Stimulated activated CD4-positive, alpha-beta T cell treated with anti-CD3 and anti-CD28 coated beads, TNF-alpha, amount 100 ng/mL, for 4 hours (primary cell): ENCODE data around the gene KCTD18.

Source experiments
- DNase-seq, 3 experiments: peaks; one replicate each; pipeline ENCODE4 v3.0.0-alpha.2; 2020; ENCODE audit warnings: low read depth in 3 of 3

The KCTD18 gene

DNA sequence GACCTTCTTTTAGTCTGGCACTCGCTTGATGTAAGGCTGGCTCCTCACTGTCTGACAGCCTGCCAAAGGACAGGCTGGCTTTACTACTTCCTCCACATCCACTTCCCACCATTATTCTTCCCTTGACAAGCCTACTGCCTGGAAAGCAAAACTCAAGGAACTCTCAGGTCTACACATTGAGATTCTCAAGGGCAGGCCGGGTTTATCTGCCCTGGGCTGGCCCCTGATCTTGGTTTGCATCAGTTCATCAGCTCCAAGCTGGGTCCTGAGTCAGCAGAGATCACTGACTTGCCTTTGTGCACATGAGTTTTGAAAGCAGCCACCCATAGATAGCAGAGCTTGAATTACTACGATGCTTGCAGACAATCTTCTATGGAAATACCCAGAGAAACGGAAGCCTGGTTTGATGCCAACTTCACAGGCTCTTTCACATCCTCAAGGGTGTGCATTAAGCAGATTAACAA, 53.9 kb downstream of the KCTD18 start:
- no peak for DNase-seq

- DNase-seq: no peak
Measured at GRCh38 chr2:200454927-200455801, 54.7 kb downstream of the KCTD18 start.

GRCh38 chr2:200453853-200454534, 55.9 kb downstream of the KCTD18 start:
- no peak for DNase-seq

DNA sequence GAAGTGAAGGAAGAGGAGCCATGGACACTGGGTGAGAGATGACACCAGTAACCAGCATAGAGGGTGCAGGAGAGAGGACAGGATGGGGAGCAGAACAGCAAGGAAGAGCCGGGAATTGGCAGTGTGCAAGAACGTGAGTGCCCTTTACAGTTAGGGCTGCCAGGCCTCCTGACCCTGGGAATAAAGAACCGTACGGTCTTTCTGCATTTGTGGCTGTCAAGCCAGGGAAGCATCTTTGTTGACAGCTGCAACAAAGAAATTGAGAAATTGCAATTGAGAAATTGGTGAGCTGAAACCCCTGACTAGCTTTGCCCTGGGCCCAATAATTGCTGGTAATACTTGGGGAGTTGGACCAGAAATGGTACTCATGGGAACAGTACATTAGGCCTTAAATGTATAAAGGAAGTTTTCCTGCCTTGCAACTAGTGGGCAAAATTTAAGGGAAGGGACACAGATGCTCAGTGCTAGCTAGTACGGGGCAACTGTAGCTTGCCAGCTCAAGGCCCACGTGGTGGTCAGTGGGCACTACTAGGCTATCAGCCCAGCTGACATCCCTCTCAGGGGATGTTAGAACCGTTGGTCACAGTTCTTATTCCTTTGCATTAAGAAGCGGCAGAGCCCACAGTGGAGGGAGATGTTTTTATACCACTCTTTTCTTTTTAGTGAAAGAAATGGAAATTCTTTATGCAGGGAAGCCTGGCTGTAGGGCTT, 56.6 kb downstream of the KCTD18 start:
- no peak for DNase-seq

DNA sequence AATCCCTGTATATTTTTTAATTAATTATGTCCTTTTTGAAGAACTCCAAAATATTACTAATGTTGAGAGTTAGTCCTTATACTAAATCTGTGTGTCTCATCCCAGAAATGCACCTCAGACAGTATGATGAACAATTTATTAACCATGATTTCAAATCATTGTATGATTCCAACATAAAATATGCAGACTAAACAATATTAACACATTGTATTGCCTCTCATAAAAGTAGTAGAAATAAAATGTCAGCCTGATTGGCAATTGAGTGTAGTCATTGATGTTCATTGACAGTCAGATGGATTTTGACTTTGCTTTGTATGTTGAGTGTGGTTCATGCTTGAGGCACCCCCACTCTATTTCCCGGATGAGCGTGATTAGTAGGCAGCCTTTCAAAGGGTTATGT, 57.5 kb downstream of the KCTD18 start:
- DNase-seq: no peak

DNA sequence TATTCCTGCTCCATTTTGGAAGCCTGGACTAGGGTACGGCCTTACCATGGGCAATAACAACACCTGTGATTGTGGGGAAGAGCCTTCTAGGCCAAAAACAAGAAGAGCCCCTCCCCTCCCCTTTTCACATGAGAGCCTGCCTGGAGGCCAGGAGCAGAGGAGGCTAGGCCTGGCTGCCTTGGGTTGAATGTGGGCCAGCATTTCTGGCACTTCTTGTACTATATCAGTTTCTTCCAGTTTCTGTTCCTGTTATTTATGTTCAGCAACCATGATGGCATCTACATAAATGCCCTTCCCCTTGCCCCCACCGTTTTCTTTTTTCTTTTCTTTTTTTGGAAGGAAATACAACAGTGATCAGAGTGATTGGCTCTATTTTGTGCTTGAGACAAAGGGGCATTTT, 58.4 kb downstream of the KCTD18 start:
- DNase-seq: no peak

- no peak for DNase-seq
Measured at GRCh38 chr2:200450288-200450687, 59.6 kb downstream of the KCTD18 start.

- DNase-seq: no peak
Measured at GRCh38 chr2:200449149-200449548, 60.7 kb downstream of the KCTD18 start.

DNA sequence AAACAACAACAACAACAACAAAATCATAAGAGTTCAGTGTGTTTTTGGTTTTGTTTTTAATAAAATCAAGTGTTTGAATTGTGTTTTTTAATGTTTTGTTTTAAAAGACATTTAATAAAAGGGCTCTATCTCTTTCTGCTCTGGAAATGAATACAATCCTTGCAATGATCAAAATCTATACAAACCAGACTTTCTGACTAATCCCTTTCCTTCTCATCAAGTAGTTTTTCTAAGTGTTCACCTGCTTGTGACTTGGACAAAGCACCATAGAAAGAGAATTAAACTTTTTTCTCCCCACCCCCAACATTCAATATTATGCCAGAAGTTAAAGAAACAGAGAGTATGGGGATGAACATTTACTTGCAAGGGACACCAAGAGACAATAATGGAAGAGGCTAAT, 61.4 kb downstream of the KCTD18 start:
- no peak for DNase-seq

- DNase-seq: no peak
Measured at GRCh38 chr2:200447139-200447855, 62.6 kb downstream of the KCTD18 start.

- no peak for DNase-seq
Measured at GRCh38 chr2:200446612-200447011, 63.3 kb downstream of the KCTD18 start.

GRCh38 chr2:200445284-200445683, 64.6 kb downstream of the KCTD18 start:
- DNase-seq: no peak

GRCh38 chr2:200444530-200444929, 65.3 kb downstream of the KCTD18 start:
- no peak for DNase-seq

GRCh38 chr2:200443916-200444315, 66.0 kb downstream of the KCTD18 start:
- no peak for DNase-seq

DNA sequence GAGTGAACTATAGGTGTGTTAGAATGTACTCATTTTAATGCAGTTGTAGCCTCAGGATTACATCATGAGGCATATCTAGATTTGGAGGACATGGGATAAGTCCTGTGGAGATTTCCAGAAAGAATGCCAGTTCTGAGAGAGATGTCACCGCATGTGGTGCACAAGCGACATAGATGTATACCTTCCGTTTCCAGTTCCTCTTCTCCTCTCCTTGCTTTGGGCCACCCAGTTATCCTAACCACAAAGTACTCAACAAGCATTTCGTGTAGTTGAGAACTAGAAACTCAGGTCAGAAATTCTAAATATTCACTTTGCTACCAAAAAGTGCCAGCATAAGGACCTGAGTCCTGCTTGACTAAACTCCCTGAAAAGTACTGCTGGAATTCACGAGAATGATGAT, 66.5 kb downstream of the KCTD18 start:
- no peak for DNase-seq

DNA sequence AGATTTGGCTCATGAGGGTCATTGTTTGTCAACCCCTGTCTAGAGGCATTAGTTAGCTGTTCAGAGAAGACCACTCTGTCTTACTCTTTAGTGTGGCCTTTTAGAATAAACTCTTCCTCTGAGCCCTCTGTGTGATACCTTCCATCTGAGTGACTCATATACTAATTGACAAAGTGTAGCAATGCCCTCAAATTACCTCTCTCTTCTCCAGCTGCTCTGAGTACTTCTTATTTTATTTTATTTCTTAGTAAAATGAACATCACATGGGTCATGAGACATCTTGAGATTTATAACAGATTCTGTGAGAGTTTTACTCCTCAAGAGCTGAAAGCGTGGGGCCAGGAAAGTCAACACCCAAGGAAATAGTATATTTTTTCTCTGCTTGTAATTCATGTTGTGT, 67.4 kb downstream of the KCTD18 start:
- no peak for DNase-seq

DNA sequence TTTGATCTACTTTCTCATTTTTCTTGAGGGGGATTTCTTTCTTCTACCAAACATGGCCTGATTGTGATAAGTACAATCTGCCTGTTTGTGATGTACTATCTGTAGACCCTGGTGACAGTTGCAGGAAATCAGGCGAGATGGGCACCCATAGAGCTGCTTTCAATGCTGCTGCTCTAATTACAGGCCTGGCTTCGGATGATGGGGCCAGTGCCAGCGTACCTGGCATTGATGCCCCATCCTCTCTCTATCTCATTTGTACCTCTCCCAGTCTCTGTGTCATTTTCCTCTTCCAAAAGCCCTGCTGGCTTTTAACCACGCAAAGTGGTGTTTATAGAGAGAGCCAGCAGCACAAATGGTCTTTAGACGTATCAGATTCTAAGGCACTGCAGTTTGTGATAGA, 69.9 kb downstream of the KCTD18 start:
- no peak for DNase-seq
